ENCODE measurements around the gene DENND1B.

DENND1B gene

DNA sequence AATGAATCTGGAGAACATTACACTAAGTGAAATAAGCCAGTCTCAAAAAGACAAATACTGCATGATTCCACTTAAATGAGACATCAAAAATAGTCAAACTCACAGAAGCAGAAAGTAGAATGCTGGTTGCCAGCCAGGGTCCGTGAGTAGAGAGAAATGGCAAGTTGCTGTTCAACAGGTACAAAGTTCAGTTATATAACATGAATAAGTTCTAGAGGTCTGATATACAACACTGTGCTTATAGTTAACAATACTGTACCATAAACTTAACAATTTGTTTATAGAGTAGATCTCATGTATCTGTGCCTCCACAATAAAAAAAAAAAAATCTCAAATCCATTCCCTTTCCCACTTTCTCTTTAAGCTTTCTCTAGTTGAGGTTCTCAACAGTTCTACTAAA is 83.5 kb downstream of the DENND1B start:
- Mint-ChIP-seq H3K27ac (no peak overlapping the region), H3K36me3 (peaks cover 32% of the 10 kb centered on the region), H3K4me3 (no peak overlapping the region), H3K4me1 (ENCODE audit: low read depth) (peaks cover 15% of the 10 kb centered on the region), H3K27me3 (no peaks in the 10 kb centered on the region), H3K9me3 (ENCODE audit: low read depth) (peaks cover 8% of the 10 kb centered on the region)

DNA sequence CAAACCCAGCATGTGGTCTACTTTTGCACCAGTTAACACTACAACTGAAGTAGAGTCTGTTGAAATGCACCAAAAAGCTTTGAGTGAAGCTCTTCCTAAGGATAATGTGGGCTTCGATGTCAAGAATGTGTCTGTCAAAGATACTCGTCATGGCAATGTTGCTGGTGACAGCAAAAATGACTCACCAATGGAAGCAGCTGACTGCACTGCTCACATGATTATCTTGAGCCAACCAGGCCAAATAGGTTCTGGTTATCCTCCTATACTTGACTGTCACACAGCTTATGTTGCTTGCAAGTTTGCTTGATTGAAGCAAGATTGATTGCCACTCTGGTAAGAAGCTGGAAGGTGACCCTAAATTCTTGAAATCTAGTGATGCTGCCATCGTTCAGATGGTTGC is 85.2 kb downstream of the DENND1B start:
- Mint-ChIP-seq H3K4me3 (no peak overlapping the region), H3K27me3 (no peaks in the 10 kb centered on the region), H3K27ac (no peak overlapping the region), H3K36me3 (peaks cover 37% of the 10 kb centered on the region), H3K4me1 (ENCODE audit: low read depth) (peaks cover 20% of the 10 kb centered on the region), H3K9me3 (ENCODE audit: low read depth) (peaks cover 8% of the 10 kb centered on the region)

GRCh38 chr1:197688233-197688632 is 87.0 kb downstream of the DENND1B start:
- peaks cover 37% of the 10 kb centered on the region for H3K36me3 Mint-ChIP-seq

GRCh38 chr1:197686702-197687355 is 88.5 kb downstream of the DENND1B start:
- no peaks in the 10 kb centered on the region for H3K27me3 Mint-ChIP-seq
- peaks cover 8% of the 10 kb centered on the region for H3K9me3 Mint-ChIP-seq (ENCODE audit: low read depth)

More at GRCh38 chr1:197688233-197688632, 87.0 kb downstream of the DENND1B start:
- Mint-ChIP-seq H3K27me3 (no peaks in the 10 kb centered on the region), H3K4me1 (ENCODE audit: low read depth) (peaks cover 17% of the 10 kb centered on the region), H3K9me3 (ENCODE audit: low read depth) (peaks cover 8% of the 10 kb centered on the region), H3K27ac (no peak overlapping the region), H3K4me3 (no peak overlapping the region)

GRCh38 chr1:197686231-197686630 is 89.0 kb downstream of the DENND1B start:
- Mint-ChIP-seq H3K27me3 (no peaks in the 10 kb centered on the region), H3K36me3 (peaks cover 39% of the 10 kb centered on the region), H3K9me3 (ENCODE audit: low read depth) (peaks cover 8% of the 10 kb centered on the region), H3K4me1 (ENCODE audit: low read depth) (peaks cover 17% of the 10 kb centered on the region), H3K27ac (no peak overlapping the region), H3K4me3 (no peak overlapping the region)

More at GRCh38 chr1:197686702-197687355, 88.5 kb downstream of the DENND1B start:
- peaks cover 18% of the 10 kb centered on the region for H3K4me1 Mint-ChIP-seq (ENCODE audit: low read depth)
- H3K4me3 Mint-ChIP-seq = no peak overlapping the region
- peaks cover 43% of the 10 kb centered on the region for H3K36me3 Mint-ChIP-seq
- H3K27ac Mint-ChIP-seq = no peak overlapping the region

DNA sequence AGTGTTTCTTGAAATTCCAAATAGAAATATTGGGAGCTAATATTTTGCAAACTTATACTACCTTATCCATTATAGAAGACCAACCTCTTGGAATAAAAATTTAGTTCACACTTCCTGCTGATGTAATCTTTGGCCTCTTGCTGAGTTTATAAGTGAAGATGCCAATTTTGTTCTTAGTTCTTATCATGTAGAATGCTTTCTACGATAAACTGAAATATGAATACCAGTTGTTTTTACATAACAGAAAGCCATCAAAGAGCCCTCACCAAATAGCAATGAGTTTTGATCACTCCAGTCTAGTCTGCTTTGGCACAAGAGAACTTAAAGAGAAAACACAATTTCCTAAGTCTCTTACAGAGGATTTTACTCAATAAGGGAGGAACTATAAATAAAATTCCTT is 89.5 kb downstream of the DENND1B start:
- H3K4me3 Mint-ChIP-seq = no peak overlapping the region
- H3K9me3 Mint-ChIP-seq (ENCODE audit: low read depth) = peaks cover 8% of the 10 kb centered on the region
- H3K4me1 Mint-ChIP-seq (ENCODE audit: low read depth) = peaks cover 17% of the 10 kb centered on the region
- H3K27ac Mint-ChIP-seq = no peak overlapping the region
- peaks cover 35% of the 10 kb centered on the region for H3K36me3 Mint-ChIP-seq
- H3K27me3 Mint-ChIP-seq = no peaks in the 10 kb centered on the region

- Mint-ChIP-seq H3K36me3 (peaks cover 26% of the 10 kb centered on the region), H3K27me3 (no peaks in the 10 kb centered on the region), H3K27ac (no peak overlapping the region), H3K9me3 (ENCODE audit: low read depth) (peaks cover 7% of the 10 kb centered on the region), H3K4me1 (ENCODE audit: low read depth) (peaks cover 17% of the 10 kb centered on the region), H3K4me3 (no peak overlapping the region)
Observed at GRCh38 chr1:197683895-197684553, 91.3 kb downstream of the DENND1B start.

DNA sequence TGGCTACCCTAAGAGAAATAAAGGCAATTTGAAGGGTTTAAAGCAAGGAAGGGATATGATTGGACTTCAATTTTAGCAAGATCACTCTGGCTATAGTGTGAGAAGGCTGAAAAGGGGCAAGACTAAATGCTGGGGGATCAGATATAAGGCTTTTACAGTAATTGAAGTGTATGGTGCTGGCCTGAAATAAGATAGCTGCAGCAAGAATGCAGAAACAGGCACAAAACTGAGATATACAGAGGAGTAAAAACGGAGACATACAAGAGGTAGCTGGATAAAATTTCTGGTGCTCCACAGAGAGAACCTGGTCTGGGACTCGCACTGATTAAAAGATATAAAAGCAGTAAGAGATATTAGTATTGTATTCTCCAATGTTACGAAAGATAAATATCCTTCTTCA is 92.0 kb downstream of the DENND1B start:
- Mint-ChIP-seq H3K36me3 (peaks cover 18% of the 10 kb centered on the region), H3K27me3 (no peaks in the 10 kb centered on the region), H3K4me3 (no peak overlapping the region), H3K4me1 (ENCODE audit: low read depth) (peaks cover 17% of the 10 kb centered on the region), H3K27ac (no peak overlapping the region), H3K9me3 (ENCODE audit: low read depth) (no peaks in the 10 kb centered on the region)

GRCh38 chr1:197680311-197680710 is 95.0 kb downstream of the DENND1B start:
- H3K4me1 Mint-ChIP-seq (ENCODE audit: low read depth) = peaks cover 15% of the 10 kb centered on the region
- H3K36me3 Mint-ChIP-seq = peaks cover 5% of the 10 kb centered on the region
- H3K4me3 Mint-ChIP-seq = no peak overlapping the region
- no peak overlapping the region for H3K27ac Mint-ChIP-seq
- H3K27me3 Mint-ChIP-seq = no peaks in the 10 kb centered on the region
- no peaks in the 10 kb centered on the region for H3K9me3 Mint-ChIP-seq (ENCODE audit: low read depth)

DNA sequence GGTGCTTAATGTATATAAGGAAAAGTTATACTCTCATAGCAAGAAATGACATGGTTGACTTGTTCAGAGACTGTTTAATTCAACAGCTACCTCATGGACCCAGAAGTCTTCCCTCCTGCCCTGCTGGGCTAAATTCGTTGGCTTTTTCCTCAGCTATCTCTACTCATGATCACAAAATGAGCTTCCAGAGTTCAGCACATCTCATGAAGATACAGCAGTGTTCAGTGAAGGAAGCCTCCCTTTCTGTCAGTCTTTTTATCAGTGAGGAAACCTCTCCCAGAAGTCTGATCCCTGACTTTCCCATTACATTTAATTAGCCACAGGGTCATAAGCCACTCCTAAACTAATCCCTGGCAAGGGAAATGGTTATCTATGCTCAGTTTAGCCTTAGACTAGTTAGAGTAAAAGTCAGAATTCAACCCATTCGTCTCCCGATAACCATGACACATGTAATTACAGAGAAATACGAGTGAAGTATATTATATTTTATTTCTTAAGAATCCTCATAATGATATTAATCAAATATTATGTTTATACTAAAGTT is 97.5 kb downstream of the DENND1B start:
- H3K27ac Mint-ChIP-seq = no peak overlapping the region
- H3K4me1 Mint-ChIP-seq (ENCODE audit: low read depth) = peaks cover 15% of the 10 kb centered on the region
- peaks cover 5% of the 10 kb centered on the region for H3K36me3 Mint-ChIP-seq
- no peaks in the 10 kb centered on the region for H3K9me3 Mint-ChIP-seq (ENCODE audit: low read depth)
- H3K27me3 Mint-ChIP-seq = no peaks in the 10 kb centered on the region
- no peak overlapping the region for H3K4me3 Mint-ChIP-seq

DNA sequence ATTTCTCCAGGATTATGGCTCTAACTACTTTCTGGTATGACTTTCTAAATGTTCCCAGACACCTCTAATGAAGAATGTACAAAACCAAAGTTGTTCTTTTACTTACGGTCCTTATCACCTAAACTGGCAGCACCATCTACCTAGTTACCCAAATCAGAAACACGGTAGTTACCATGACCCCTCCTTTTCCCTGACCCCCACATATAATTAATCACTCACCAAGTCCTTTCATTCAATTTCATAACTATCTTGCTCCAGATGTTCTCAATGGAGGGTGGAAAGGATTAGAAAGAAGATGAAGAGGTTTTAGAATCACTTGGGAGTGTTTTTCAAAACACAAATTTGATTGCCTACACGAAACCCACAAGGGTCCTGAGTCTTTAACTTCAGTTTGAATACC is 98.0 kb downstream of the DENND1B start:
- no peaks in the 10 kb centered on the region for H3K36me3 Mint-ChIP-seq
- H3K27ac Mint-ChIP-seq = no peak overlapping the region
- no peaks in the 10 kb centered on the region for H3K27me3 Mint-ChIP-seq
- no peaks in the 10 kb centered on the region for H3K9me3 Mint-ChIP-seq (ENCODE audit: low read depth)
- H3K4me3 Mint-ChIP-seq = no peak overlapping the region
- peaks cover 11% of the 10 kb centered on the region for H3K4me1 Mint-ChIP-seq (ENCODE audit: low read depth)

DNA sequence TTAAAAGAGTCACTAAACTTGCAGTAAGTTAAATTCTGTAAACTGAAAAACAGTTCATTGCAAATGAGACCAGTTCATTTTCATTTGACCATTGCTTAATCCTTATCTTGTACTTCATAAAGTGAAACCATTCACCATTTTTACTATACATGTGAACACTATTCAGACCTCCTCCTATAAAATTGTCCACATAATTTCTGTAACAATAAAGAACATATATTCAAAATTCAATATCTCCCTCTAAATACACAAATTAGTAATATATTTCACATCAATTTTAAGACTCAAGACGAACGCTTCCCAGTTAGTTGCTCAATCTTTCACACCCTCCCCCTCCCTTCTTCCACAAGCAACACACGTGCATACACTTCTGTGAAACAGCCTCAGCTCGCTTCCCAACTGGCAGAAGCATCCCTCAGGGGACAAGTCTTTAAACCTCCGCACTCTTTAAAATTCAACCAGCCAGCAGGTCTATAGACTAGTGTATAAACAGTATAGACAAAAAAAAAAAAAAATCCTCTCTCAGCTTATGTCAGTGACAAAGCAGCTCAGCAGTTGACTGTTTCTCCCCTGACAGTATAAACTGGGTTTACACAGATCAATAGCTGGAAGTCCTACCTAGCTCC is 99.6 kb downstream of the DENND1B start:
- no peaks in the 10 kb centered on the region for H3K27me3 Mint-ChIP-seq

DNA sequence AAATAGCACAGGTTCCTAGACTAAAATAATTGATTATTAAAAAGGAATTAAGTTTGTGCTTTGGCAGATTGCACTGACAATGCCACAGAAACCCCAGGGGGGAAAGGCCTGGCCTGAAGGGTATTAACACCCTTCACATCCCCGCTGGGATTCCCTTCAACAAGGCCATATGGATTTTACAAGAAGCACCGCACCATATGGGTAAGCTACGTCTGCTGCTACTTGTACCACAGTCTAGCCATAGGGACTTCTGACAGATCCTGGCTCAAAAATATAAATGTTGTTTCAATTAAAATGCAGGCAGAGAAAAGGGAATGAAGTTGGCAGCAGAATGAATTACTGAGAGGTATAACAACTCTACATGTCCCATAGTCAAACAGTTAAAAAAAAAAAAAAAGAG is 101.0 kb downstream of the DENND1B start:
- peaks cover 10% of the 10 kb centered on the region for H3K4me1 Mint-ChIP-seq (ENCODE audit: low read depth)
- H3K27me3 Mint-ChIP-seq = no peaks in the 10 kb centered on the region
- H3K36me3 Mint-ChIP-seq = no peaks in the 10 kb centered on the region

More for the DNA sequence above, 99.6 kb downstream of the DENND1B start:
- H3K36me3 Mint-ChIP-seq = no peaks in the 10 kb centered on the region
- no peaks in the 10 kb centered on the region for H3K9me3 Mint-ChIP-seq (ENCODE audit: low read depth)
- H3K27ac Mint-ChIP-seq = no peak overlapping the region
- peaks cover 10% of the 10 kb centered on the region for H3K4me1 Mint-ChIP-seq (ENCODE audit: low read depth)
- H3K4me3 Mint-ChIP-seq = no peak overlapping the region

GRCh38 chr1:197673292-197673691 is 102.0 kb downstream of the DENND1B start:
- H3K36me3 Mint-ChIP-seq = no peaks in the 10 kb centered on the region
- H3K4me3 Mint-ChIP-seq = no peak overlapping the region
- H3K9me3 Mint-ChIP-seq (ENCODE audit: low read depth) = no peaks in the 10 kb centered on the region
- peaks cover 10% of the 10 kb centered on the region for H3K4me1 Mint-ChIP-seq (ENCODE audit: low read depth)
- no peaks in the 10 kb centered on the region for H3K27me3 Mint-ChIP-seq
- no peak overlapping the region for H3K27ac Mint-ChIP-seq

More for the DNA sequence above, 101.0 kb downstream of the DENND1B start:
- no peak overlapping the region for H3K4me3 Mint-ChIP-seq
- no peak overlapping the region for H3K27ac Mint-ChIP-seq
- no peaks in the 10 kb centered on the region for H3K9me3 Mint-ChIP-seq (ENCODE audit: low read depth)

- Mint-ChIP-seq H3K27me3 (no peaks in the 10 kb centered on the region), H3K9me3 (ENCODE audit: low read depth) (no peaks in the 10 kb centered on the region), H3K27ac (no peak overlapping the region), H3K36me3 (no peaks in the 10 kb centered on the region), H3K4me1 (ENCODE audit: low read depth) (peaks cover 8% of the 10 kb centered on the region), H3K4me3 (no peak overlapping the region)
Observed at GRCh38 chr1:197672347-197672746, 102.9 kb downstream of the DENND1B start.

Measured in activated naive CD8-positive, alpha-beta T cell (primary cell).